ENCODE measurements around the gene CPZ.

DNA sequence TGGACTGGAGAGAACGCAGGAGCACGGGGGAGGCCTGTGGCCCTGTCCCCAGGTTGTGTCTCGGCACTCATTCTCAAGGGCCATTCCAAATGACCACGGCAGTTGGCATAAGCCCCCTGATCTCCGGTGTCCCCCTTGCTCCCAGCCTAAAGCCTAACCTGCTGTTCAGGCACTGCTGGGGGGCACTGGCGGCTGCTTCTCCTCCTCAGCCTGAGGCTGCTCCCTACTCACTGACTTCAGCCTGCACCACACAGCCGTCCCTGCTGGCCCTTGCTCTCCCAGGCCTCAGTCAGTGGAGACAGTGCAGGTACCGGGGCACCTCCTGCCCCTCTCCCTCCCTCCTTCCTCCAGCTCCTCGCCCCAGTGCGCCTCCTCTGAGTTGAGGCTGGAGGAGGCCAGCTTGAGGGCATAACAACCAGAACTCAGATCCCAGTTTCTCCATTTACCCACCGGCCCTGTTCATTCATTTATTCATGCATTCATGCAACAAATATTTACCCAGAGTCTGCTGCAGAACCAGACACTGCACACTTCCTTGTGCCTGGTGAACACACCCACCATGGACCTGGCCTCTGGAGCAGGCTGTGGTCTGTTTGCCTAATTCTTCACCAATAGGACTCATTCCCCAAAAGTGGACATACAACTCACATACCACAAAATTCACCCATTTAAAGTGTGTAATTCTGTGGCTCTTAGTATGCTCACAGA lies 65.0 kb downstream of the CPZ start:
- TF ChIP-seq POLR2A (IDR thresholded peaks at IDR 0.05) = no peak
- TF ChIP-seq, protein P1, sequence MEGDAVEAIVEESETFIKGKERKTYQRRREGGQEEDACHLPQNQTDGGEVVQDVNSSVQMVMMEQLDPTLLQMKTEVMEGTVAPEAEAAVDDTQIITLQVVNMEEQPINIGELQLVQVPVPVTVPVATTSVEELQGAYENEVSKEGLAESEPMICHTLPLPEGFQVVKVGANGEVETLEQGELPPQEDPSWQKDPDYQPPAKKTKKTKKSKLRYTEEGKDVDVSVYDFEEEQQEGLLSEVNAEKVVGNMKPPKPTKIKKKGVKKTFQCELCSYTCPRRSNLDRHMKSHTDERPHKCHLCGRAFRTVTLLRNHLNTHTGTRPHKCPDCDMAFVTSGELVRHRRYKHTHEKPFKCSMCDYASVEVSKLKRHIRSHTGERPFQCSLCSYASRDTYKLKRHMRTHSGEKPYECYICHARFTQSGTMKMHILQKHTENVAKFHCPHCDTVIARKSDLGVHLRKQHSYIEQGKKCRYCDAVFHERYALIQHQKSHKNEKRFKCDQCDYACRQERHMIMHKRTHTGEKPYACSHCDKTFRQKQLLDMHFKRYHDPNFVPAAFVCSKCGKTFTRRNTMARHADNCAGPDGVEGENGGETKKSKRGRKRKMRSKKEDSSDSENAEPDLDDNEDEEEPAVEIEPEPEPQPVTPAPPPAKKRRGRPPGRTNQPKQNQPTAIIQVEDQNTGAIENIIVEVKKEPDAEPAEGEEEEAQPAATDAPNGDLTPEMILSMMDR (IDR thresholded peaks at IDR 0.05) = no peak

All from heart left ventricle (tissue), 13 donors.